ENCODE measurements around the gene IL17B. TPM values are rescaled to one million over a fixed set of nuclear protein-coding genes. Genes with fewer than 3 reads are reported as not detected.

The IL17B gene
- total and polyA plus RNA-seq, 2 donors (not counting 3 experiments of a cell fraction or from before 2014, with no cell fraction given), result not detected

- intact Hi-C loops (cut with micrococcal nuclease), result no loop called here
Observed at GRCh38 chr5:149388498-149389190, 9.6 kb upstream of the IL17B start.

More at GRCh38 chr5:149388498-149389190, 9.6 kb upstream of the IL17B start:
- H3K9me1 ChIP-seq (replicated peaks; ENCODE audit: control insufficient read depth, extremely low read depth, insufficient read depth, low read length), result no peaks in the 10 kb centered on the region
- ChIA-PET CTCF (interaction anchor here (1.1 to 2.8 kb wide), 5 partner anchors 12 to 230 kb away, joined by 3 to 15 read pairs (median 5); no protein-coding TSS in a partner anchor), POLR2A (no interaction called here)
- no peaks in the 10 kb centered on the region for H3K36me3 ChIP-seq (ENCODE audit: control insufficient read depth in 2 of 2, extremely low read depth in 1 of 2, insufficient read depth in 2 of 2, low read length in 2 of 2)
- TF ChIP-seq POLR2AphosphoS5 (IDR thresholded peaks at IDR 0.05; ENCODE audit: insufficient read depth, low read depth, low read length) (no peak), MAX (IDR thresholded peaks at IDR 0.05; ENCODE audit: insufficient read depth, insufficient read length) (no peak), GATA2 (IDR thresholded peaks at IDR 0.05; ENCODE audit: insufficient read depth, insufficient read length, low read depth, low read length) (no peak), MYC (IDR thresholded peaks at IDR 0.05; ENCODE audit: low read depth, low read length) (no peak), POLR2A (IDR thresholded peaks at IDR 0.05; ENCODE audit: low read depth, low read length) (no peak), CTCF (IDR thresholded peaks at IDR 0.05; ENCODE audit: extremely low read depth in 1 of 2, insufficient read depth in 1 of 2, low read depth in 1 of 2, low read length in 2 of 2) (no peak)
- H3K27ac ChIP-seq (ENCODE audit: insufficient read depth, low read depth, low read length), result no peak overlapping the region
- H3K4me3 ChIP-seq (replicated peaks in 1 of 3; ENCODE audit: insufficient read depth in 1 of 3, low read depth in 1 of 3, low read length in 3 of 3), result no peak overlapping the region
- H3K9me3 ChIP-seq (replicated peaks; ENCODE audit: control insufficient read depth, insufficient read depth, low read length), result no peaks in the 10 kb centered on the region
- H3K9ac ChIP-seq (replicated peaks; ENCODE audit: extremely low read depth, insufficient read depth, low read length), result no peak overlapping the region
- no peaks in the 10 kb centered on the region for H4K20me1 ChIP-seq (replicated peaks; ENCODE audit: control insufficient read depth, extremely low read depth, insufficient read depth, low read length)
- DNase-seq (ENCODE audit: low read depth, low spot score) (no peak), FAIRE-seq (peak; percentile 77)
- no peaks in the 10 kb centered on the region for H3K79me2 ChIP-seq (ENCODE audit: control insufficient read depth, insufficient read depth, low read length)
- no TSS peak for BruUV-seq (replicated peaks)
- H3K4me2 ChIP-seq (ENCODE audit: insufficient read depth, low read length), result no peak overlapping the region
- no peaks in the 10 kb centered on the region for H3K4me1 ChIP-seq (ENCODE audit: control insufficient read depth, extremely low read depth, insufficient read depth, low read length)
- no peak overlapping the region for H2AFZ ChIP-seq (ENCODE audit: low read depth, low read length)
- dilution Hi-C loops (cut with MboI; ENCODE audit: extremely low pct_ligation_motif_present, low sequenced_read_pairs), result no loop called here
- no peaks in the 10 kb centered on the region for H3K27me3 ChIP-seq (ENCODE audit: control insufficient read depth in 2 of 2, insufficient read depth in 2 of 2, low read length in 2 of 2)

Measured in endothelial cell of umbilical vein (primary cell).